H1 (cell line): ENCODE data around the gene CRTAC1. TPM values are rescaled to one million over a fixed set of nuclear protein-coding genes. Genes with fewer than 3 reads are reported as not detected.

Source experiments
- CEBPB ChIP-seq: IDR thresholded peaks from 2 replicates; pipeline ENCODE4 v1.6.1; 2012; ENCODE audit warnings: low read depth, low read length
- EZH2 ChIP-seq: fragments of 200-600 bp; sonication (generic); IDR thresholded peaks from 2 replicates; pipeline ENCODE4 v1.7.1; 2012; ENCODE audit warnings: low read depth, mild to moderate bottlenecking, moderate library complexity, low read length, inconsistent platforms; ENCODE audit not compliant: severe bottlenecking
- SIX5 ChIP-seq: IDR thresholded peaks from 2 replicates; pipeline ENCODE4 v1.6.1; 2011; ENCODE audit warnings: mild to moderate bottlenecking, low read depth, low read length
- polyA plus RNA-seq, 7 experiments: library from polyadenylated mRNA; depleted of rRNA in 3 of 7; stranded (reverse) in 5 of 7; unstranded in 2 of 7; fragments of >200 nt in 5 of 7; fragments of 200-250 nt in 2 of 7; gene quantifications; 1 replicate in 5 of 7; 2 replicates in 1 of 7; 4 replicates in 1 of 7; pipeline versions ENCODE4 v1.2.1 to v1.2.3, GENCODE V29; 2011 to 2013; ENCODE audit warnings: missing spikeins in 2 of 7, mixed read lengths in 2 of 7
- total RNA-seq: library from RNA; stranded (reverse); fragmentation: NEBNext Ultra II Directional; extraction: Animal tissue kit (Norgen Biotek cat#: 25700); gene quantifications from 2 replicates; pipeline ENCODE4 v1.2.1, GENCODE V29; 2021

CRTAC1 gene
- total and polyA plus RNA-seq, 2 of the 8 experiments (the other 6 are each of a cell fraction or from before 2014, with no cell fraction given) = 0.91 to 1.2 TPM

GRCh38 chr10:97836446-97836845 is 194.0 kb downstream of the CRTAC1 start (continued):
- no peak for TF ChIP-seq EZH2
- TF ChIP-seq CEBPB = no peak
- TF ChIP-seq SIX5 = no peak
